IMR-90 (cell line): ENCODE results near the gene GCH1. TPM values are rescaled to one million over a fixed set of nuclear protein-coding genes. Genes with fewer than 3 reads are reported as not detected.

Experiments used
- ATAC-seq: fragments of 200-7000 bp; cut with Tn5 transposase; 2 replicates; pipeline ENCODE4 v1.9.1; 2020; ENCODE audit warnings: low read depth, mild to moderate bottlenecking, moderate library complexity
- BruUV-seq: library from RNA; stranded (reverse); fragments of 400-500 nt; replicated peaks from 2 replicates; lab custom pipeline; 2021; lab: Mats Ljungman, UMichigan
- CTCF ChIA-PET: fragments of 300-600 bp; formaldehyde crosslinking; extraction: SDS; loops from one replicate; lab custom pipeline; 2021; ENCODE audit warnings: antibody characterized with exemption; lab: Yijun Ruan, JAX
- POLR2A ChIA-PET: fragments of 300-600 bp; sonication (Branson Sonifier 250); formaldehyde crosslinking; loops from one replicate; lab custom pipeline; 2022; ENCODE audit warnings: antibody characterized with exemption; ENCODE audit not compliant: unreplicated experiment; lab: Charles Lee
- DNase-seq: peaks from one replicate; pipeline ENCODE4 v3.0.0; 2013
- H2AFZ ChIP-seq: replicated peaks from 2 replicates; pipeline ENCODE3; 2013; ENCODE audit warnings: low read length, mild to moderate bottlenecking; ENCODE audit not compliant: poor library complexity
- H2AK5ac ChIP-seq: 2 replicates; pipeline ENCODE4 v1.6.1; 2013; ENCODE audit warnings: low read depth, low read length, inconsistent platforms
- H2AK9ac ChIP-seq: replicated peaks from 2 replicates; pipeline ENCODE3; 2013; ENCODE audit warnings: mild to moderate bottlenecking, low read depth, low read length, moderate library complexity; ENCODE audit not compliant: poor library complexity
- H2BK120ac ChIP-seq: 2 replicates; pipeline ENCODE4 v1.6.1; 2013; ENCODE audit warnings: low read depth, low read length, inconsistent platforms
- H2BK15ac ChIP-seq: 3 replicates; pipeline ENCODE4 v1.6.1; 2013; ENCODE audit warnings: low read depth, low read length, inconsistent platforms
- H2BK20ac ChIP-seq: 2 replicates; pipeline ENCODE4 v1.6.1; 2013; ENCODE audit warnings: low read depth, mild to moderate bottlenecking, inconsistent platforms, low read length, moderate library complexity
- H2BK5ac ChIP-seq: 2 replicates; pipeline ENCODE4 v1.6.1; 2013; ENCODE audit warnings: mild to moderate bottlenecking, low read depth, low read length, inconsistent platforms; ENCODE audit not compliant: poor library complexity, severe bottlenecking
- H3K14ac ChIP-seq: replicated peaks from 2 replicates; pipeline ENCODE4 v1.6.1; 2013; ENCODE audit warnings: low read depth, low read length, inconsistent platforms
- H3K18ac ChIP-seq: 2 replicates; pipeline ENCODE4 v1.6.1; 2013; ENCODE audit warnings: low read depth, low read length, control low read depth
- H3K23ac ChIP-seq: 2 replicates; pipeline ENCODE4 v1.6.1; 2013; ENCODE audit warnings: low read depth, low read length, inconsistent platforms
- H3K27ac ChIP-seq: 2 replicates; pipeline ENCODE4 v1.5.1; 2013; ENCODE audit warnings: mild to moderate bottlenecking, control low read depth, low read length; ENCODE audit not compliant: insufficient read depth
- H3K27me3 ChIP-seq: 2 replicates; pipeline ENCODE4 v1.6.1; 2013; ENCODE audit warnings: low read length; ENCODE audit not compliant: control insufficient read depth, insufficient read depth
- H3K36me3 ChIP-seq: 2 replicates; pipeline ENCODE4 v1.6.1; 2013; ENCODE audit warnings: low read length, mixed read lengths; ENCODE audit not compliant: control insufficient read depth, insufficient read depth
- H3K4ac ChIP-seq: 2 replicates; pipeline ENCODE4 v1.6.1; 2013; ENCODE audit warnings: low read depth, low read length, inconsistent platforms
- H3K4me1 ChIP-seq: 2 replicates; pipeline ENCODE4 v1.6.1; 2013; ENCODE audit warnings: low read length, mixed read lengths; ENCODE audit not compliant: control insufficient read depth, insufficient read depth
- H3K4me2 ChIP-seq: 2 replicates; pipeline ENCODE4 v1.6.1; 2013; ENCODE audit warnings: low read depth, mild to moderate bottlenecking, control low read depth, low read length, moderate library complexity
- H3K4me3 ChIP-seq: 2 replicates; pipeline ENCODE4 v1.5.1; 2013; ENCODE audit warnings: low read depth, mild to moderate bottlenecking, control low read depth, low read length, moderate library complexity; ENCODE audit not compliant: insufficient read depth
- H3K56ac ChIP-seq: 2 replicates; pipeline ENCODE4 v1.6.1; 2013; ENCODE audit warnings: low read length, inconsistent platforms; ENCODE audit not compliant: insufficient read depth; ENCODE audit errors: extremely low read depth
- H3K79me1 ChIP-seq, 2 experiments: 2 replicates each; pipeline ENCODE4 v1.6.1; 2013; ENCODE audit warnings: low read length in 2 of 2, inconsistent platforms in 1 of 2, low read depth in 1 of 2
- H3K9ac ChIP-seq: 2 replicates; pipeline ENCODE4 v1.6.1; 2013; ENCODE audit warnings: low read depth, low read length, control low read depth
- H3K9me1 ChIP-seq: 2 replicates; pipeline ENCODE4 v1.6.1; 2013; ENCODE audit warnings: low read length, inconsistent platforms; ENCODE audit not compliant: insufficient read depth
- H3K9me3 ChIP-seq: 2 replicates; pipeline ENCODE4 v1.6.1; 2013; ENCODE audit warnings: low read length; ENCODE audit not compliant: control insufficient read depth, insufficient read depth
- H4K20me1 ChIP-seq: 2 replicates; pipeline ENCODE4 v1.6.1; 2013; ENCODE audit warnings: low read length, inconsistent platforms; ENCODE audit not compliant: insufficient read depth
- H4K5ac ChIP-seq: 2 replicates; pipeline ENCODE4 v1.6.1; 2013; ENCODE audit warnings: mild to moderate bottlenecking, low read depth, low read length, control low read depth
- H4K8ac ChIP-seq, 2 experiments: 2 replicates each; pipeline ENCODE4 v1.6.1; 2013; ENCODE audit warnings: low read depth in 2 of 2, low read length in 2 of 2, control low read depth in 1 of 2, inconsistent platforms in 1 of 2
- H4K91ac ChIP-seq: 2 replicates; pipeline ENCODE4 v1.6.1; 2013; ENCODE audit warnings: low read depth, low read length, inconsistent platforms; ENCODE audit not compliant: insufficient read depth
- BHLHE40 ChIP-seq: fragments of 150-350 bp; IDR thresholded peaks from 2 replicates; pipeline ENCODE4 v1.6.1; 2016; ENCODE audit warnings: mild to moderate bottlenecking, low read depth, low read length
- CEBPB ChIP-seq: IDR thresholded peaks from 2 replicates; pipeline ENCODE4 v1.6.1; 2012; ENCODE audit warnings: low read depth, low read length, improper control_type of control experiment
- CTCF ChIP-seq: conservative IDR thresholded peaks from 2 replicates; pipeline ENCODE4 v1.5.1; 2012; ENCODE audit warnings: mild to moderate bottlenecking, low read depth, low read length, improper control_type of control experiment
- ELK1 ChIP-seq: fragments of 150-350 bp; IDR thresholded peaks from 2 replicates; pipeline ENCODE4 v1.6.1; 2016; ENCODE audit warnings: low read depth, mild to moderate bottlenecking, low read length, moderate library complexity, borderline replicate concordance
- FOS ChIP-seq: fragments of 150-350 bp; IDR thresholded peaks from 2 replicates; pipeline ENCODE4 v1.6.1; 2016; ENCODE audit warnings: low read depth, low read length
- MAFK ChIP-seq: IDR thresholded peaks from 2 replicates; pipeline ENCODE4 v1.6.1; 2012; ENCODE audit warnings: low read depth, low read length, improper control_type of control experiment
- MAZ ChIP-seq: IDR thresholded peaks from 2 replicates; pipeline ENCODE4 v1.6.1; 2012; ENCODE audit warnings: low read depth, mild to moderate bottlenecking, low read length, improper control_type of control experiment, moderate library complexity, borderline replicate concordance
- MXI1 ChIP-seq: IDR thresholded peaks from 2 replicates; pipeline ENCODE4 v1.6.1; 2012; ENCODE audit warnings: low read depth, mild to moderate bottlenecking, low read length, moderate library complexity, borderline replicate concordance
- NFE2L2 ChIP-seq: fragments of 150-350 bp; IDR thresholded peaks from 2 replicates; pipeline ENCODE4 v1.6.1; 2016; ENCODE audit warnings: low read depth, mild to moderate bottlenecking, low read length
- RFX5 ChIP-seq: IDR thresholded peaks from 2 replicates; pipeline ENCODE4 v1.8.0; 2012; ENCODE audit warnings: low read depth, mild to moderate bottlenecking, low read length, moderate library complexity
- SMC3 ChIP-seq: fragments of 150-350 bp; IDR thresholded peaks from 2 replicates; pipeline ENCODE4 v1.6.1; 2016; ENCODE audit warnings: low read depth, mild to moderate bottlenecking, antibody characterized with exemption, low read length, moderate library complexity
- USF2 ChIP-seq: fragments of 150-350 bp; IDR thresholded peaks from 2 replicates; pipeline ENCODE4 v1.6.1; 2017; ENCODE audit warnings: mild to moderate bottlenecking, antibody characterized with exemption, low read length, low read depth
- WGBS, 2 experiments: methylation state at CpG; one replicate each; pipeline versions ENCODE4 v1.1.5 to v1.1.7; 2013; ENCODE audit warnings: missing lambda C conversion rate in 2 of 2; ENCODE audit not compliant: insufficient read length in 1 of 2; ENCODE audit errors: extremely low coverage in 2 of 2; 5-methylcytosine and 5-hydroxymethylcytosine counted together
- dilution Hi-C: fragments of 300-500 bp; cut with HindIII; formaldehyde crosslinking; loops from one replicate; pipeline ENCODE4 v1.14.3; 2018; ENCODE audit warnings: low sequenced_read_pairs; ENCODE audit not compliant: unreplicated experiment
- in situ Hi-C: fragments of 300-500 bp; cut with MboI; formaldehyde crosslinking; loops from 3 replicates; pipeline ENCODE4 v1.14.3; 2019; ENCODE audit warnings: low sequenced_read_pairs, inconsistent platforms, mixed read lengths
- intact Hi-C: fragments of 100-400 bp; cut with micrococcal nuclease; formaldehyde crosslinking; loops from 2 replicates; pipeline ENCODE4 v1.10.0; 2022
- polyA plus RNA-seq, 3 experiments: library from polyadenylated mRNA; depleted of rRNA; stranded (reverse); fragments of >200 nt; gene quantifications; 2 replicates each; pipeline ENCODE4 v1.2.3, GENCODE V29; 2012; ENCODE audit warnings: low replicate concordance in 1 of 3
- total RNA-seq: library from RNA; depleted of rRNA; stranded (reverse); fragments of >200 nt; gene quantifications from 2 replicates; pipeline ENCODE4 v1.2.3, GENCODE V29; 2012

Gene GCH1
- total and polyA plus RNA-seq, 2 of the 4 experiments (the other 2 are of a cell fraction): 0.54 to 0.74 TPM

- Histone ChIP-seq H2BK5ac (no peak overlapping the region), H4K8ac (no peak overlapping the region), H2AK5ac (no peak overlapping the region), H4K91ac (no peak overlapping the region), H4K5ac (no peak overlapping the region), H4K20me1 (no peaks in the 10 kb centered on the region), H3K4me3 (no peak overlapping the region), H2BK15ac (no peak overlapping the region), H3K23ac (no peak overlapping the region), H3K56ac (no peak overlapping the region), H3K9me3 (no peaks in the 10 kb centered on the region), H3K9me1 (no peaks in the 10 kb centered on the region), H2AK9ac (no peak overlapping the region), H3K27me3 (peaks cover 9% of the 10 kb centered on the region), H3K27ac (no peak overlapping the region), H3K9ac (no peak overlapping the region), H2BK20ac (no peak overlapping the region), H3K4me1 (no peaks in the 10 kb centered on the region), H2BK120ac (no peak overlapping the region), H3K79me1 (no peaks in the 10 kb centered on the region), H3K36me3 (no peaks in the 10 kb centered on the region), H3K14ac (no peak overlapping the region), H3K4ac (no peak overlapping the region), H3K18ac (no peak overlapping the region), H2AFZ (no peak overlapping the region), H3K4me2 (no peak overlapping the region)
- no TSS peak for BruUV-seq
- dilution Hi-C loops: no loop called here
- ChIA-PET CTCF (no interaction called here), POLR2A (no interaction called here)
- intact Hi-C loops: no loop called here
- in situ Hi-C loops: no loop called here
- no peak for TF ChIP-seq ELK1
- TF ChIP-seq CEBPB: no peak
- TF ChIP-seq RFX5: no peak
- no peak for TF ChIP-seq NFE2L2
- no peak for TF ChIP-seq USF2
- TF ChIP-seq MXI1: no peak
- no peak for TF ChIP-seq SMC3
- TF ChIP-seq MAFK: no peak
- TF ChIP-seq FOS: no peak
- TF ChIP-seq BHLHE40: no peak
- no peak for TF ChIP-seq MAZ
- no peak for TF ChIP-seq CTCF
- ATAC-seq (no peak), DNase-seq (no peak)
- WGBS, 2 experiments: no CpG with 5 or more reads among the region's 1 CpG
These were observed 53.7 kb downstream of the GCH1 start for GRCh38 chr14:54848910-54849309.
